Endothelial cell of umbilical vein (primary cell): Measurements from ENCODE around the gene COL1A1. TPM values are rescaled to one million over a fixed set of nuclear protein-coding genes. Genes with fewer than 3 reads are reported as not detected.

Experiments used
- BruUV-seq: library from RNA; stranded (reverse); fragments of 400-500 nt; replicated peaks from 2 replicates; lab custom pipeline; 2021; lab: Mats Ljungman, UMichigan
- CTCF ChIA-PET: fragments of 300-600, 350-600 bp; sonication (Branson Sonifier 250); formaldehyde crosslinking; loops from one replicate; lab custom pipeline; 2021; ENCODE audit warnings: antibody characterized with exemption, inconsistent platforms; lab: Charles Lee
- POLR2A ChIA-PET: fragments of 300-600, 350-600 bp; sonication (Branson Sonifier 250); formaldehyde crosslinking; loops from one replicate; lab custom pipeline; 2021; ENCODE audit warnings: antibody characterized with exemption, inconsistent platforms; lab: Charles Lee
- DNase-seq: peaks from one replicate; pipeline ENCODE4 v3.0.0-alpha.2; 2011; ENCODE audit warnings: low read depth, low spot score
- FAIRE-seq: peaks from 2 replicates; lab custom pipeline; 2011; peaks lifted over from hg19 to GRCh38; lab: Jason Lieb, UNC
- H2AFZ ChIP-seq: 2 replicates; pipeline ENCODE4 v1.6.0; 2012; ENCODE audit warnings: low read depth, low read length, control low read depth, inconsistent platforms
- H3K27ac ChIP-seq: 2 replicates; pipeline ENCODE4 v1.5.1; 2011; ENCODE audit warnings: low read depth, mild to moderate bottlenecking, control low read depth, low read length, moderate library complexity; ENCODE audit not compliant: insufficient read depth
- H3K27me3 ChIP-seq, 2 experiments: 2 replicates each; pipeline versions ENCODE4 v1.6.0 to v1.6.1; 2011; ENCODE audit warnings: low read length in 2 of 2, mixed read lengths in 1 of 2; ENCODE audit not compliant: control insufficient read depth in 2 of 2, insufficient read depth in 2 of 2
- H3K36me3 ChIP-seq, 2 experiments: 2 replicates in 1 of 2; 3 replicates in 1 of 2; pipeline ENCODE4 v1.5.1; 2011; ENCODE audit warnings: low read length in 2 of 2, mild to moderate bottlenecking in 1 of 2, moderate library complexity in 1 of 2; ENCODE audit not compliant: control insufficient read depth in 2 of 2, insufficient read depth in 2 of 2; ENCODE audit errors: extremely low read depth in 1 of 2
- H3K4me1 ChIP-seq: 3 replicates; pipeline ENCODE4 v1.5.1; 2011; ENCODE audit warnings: mild to moderate bottlenecking, low read length; ENCODE audit not compliant: control insufficient read depth, insufficient read depth; ENCODE audit errors: extremely low read depth
- H3K4me2 ChIP-seq: 2 replicates; pipeline ENCODE4 v1.6.1; 2011; ENCODE audit warnings: low read length, control low read depth, mixed read lengths; ENCODE audit not compliant: insufficient read depth
- H3K4me3 ChIP-seq, 3 experiments: fragments of 200-600 bp in 1 of 3; sonication (generic), shearing (Covaris generic) in 1 of 3; replicated peaks in 1 of 3; 2 replicates each; pipeline ENCODE4 v1.5.1; 2011 to 2016; ENCODE audit warnings: control low read depth in 3 of 3, low read length in 3 of 3, mild to moderate bottlenecking in 2 of 3, inconsistent platforms in 1 of 3, low read depth in 1 of 3, moderate library complexity in 1 of 3; ENCODE audit not compliant: insufficient read depth in 1 of 3
- H3K79me2 ChIP-seq: 2 replicates; pipeline ENCODE4 v1.6.0; 2012; ENCODE audit warnings: low read length, inconsistent platforms; ENCODE audit not compliant: control insufficient read depth, insufficient read depth
- H3K9ac ChIP-seq: replicated peaks from 2 replicates; pipeline ENCODE3; 2011; ENCODE audit warnings: low read length, control low read depth; ENCODE audit not compliant: insufficient read depth; ENCODE audit errors: extremely low read depth
- H3K9me1 ChIP-seq: replicated peaks from 3 replicates; pipeline ENCODE4 v1.6.0; 2011; ENCODE audit warnings: mild to moderate bottlenecking, low read length; ENCODE audit not compliant: control insufficient read depth, insufficient read depth; ENCODE audit errors: extremely low read depth
- H3K9me3 ChIP-seq: replicated peaks from 2 replicates; pipeline ENCODE4 v1.5.1; 2012; ENCODE audit warnings: low read length, inconsistent platforms; ENCODE audit not compliant: control insufficient read depth, insufficient read depth
- H4K20me1 ChIP-seq: replicated peaks from 2 replicates; pipeline ENCODE3; 2011; ENCODE audit warnings: mild to moderate bottlenecking, low read length; ENCODE audit not compliant: control insufficient read depth, insufficient read depth; ENCODE audit errors: extremely low read depth
- CTCF ChIP-seq, 2 donors: IDR thresholded peaks; 1 replicate in 1 of 2; 2 replicates in 1 of 2; pipeline ENCODE4 v1.5.1; 2011; ENCODE audit warnings: low read length in 2 of 2, mild to moderate bottlenecking in 2 of 2, moderate library complexity in 2 of 2, control low read depth in 1 of 2, inconsistent platforms in 1 of 2, low read depth in 1 of 2; ENCODE audit not compliant: insufficient read depth in 1 of 2; ENCODE audit errors: extremely low read depth in 1 of 2
- EZH2 ChIP-seq: IDR thresholded peaks from 2 replicates; pipeline ENCODE4 v1.6.1; 2012; ENCODE audit warnings: borderline replicate concordance, low read depth, mild to moderate bottlenecking, moderate library complexity, low read length, inconsistent platforms; ENCODE audit not compliant: severe bottlenecking
- GATA2 ChIP-seq: IDR thresholded peaks from 2 replicates; pipeline ENCODE4 v1.7.0; 2011; ENCODE audit warnings: low read depth, mild to moderate bottlenecking, moderate library complexity, mixed read lengths, low read length; ENCODE audit not compliant: insufficient read length, insufficient read depth
- POLR2A ChIP-seq: IDR thresholded peaks from 2 replicates; pipeline ENCODE4 v1.6.1; 2012; ENCODE audit warnings: low read depth, mild to moderate bottlenecking, control low read depth, low read length
- POLR2AphosphoS5 ChIP-seq: IDR thresholded peaks from 2 replicates; pipeline ENCODE4 v1.6.1; 2012; ENCODE audit warnings: low read depth, mild to moderate bottlenecking, control low read depth, low read length, moderate library complexity; ENCODE audit not compliant: insufficient read depth
- dilution Hi-C: fragments of 300-500 bp; cut with MboI; formaldehyde crosslinking; loops from one replicate; pipeline ENCODE4 v1.15.0; 2019; ENCODE audit warnings: low sequenced_read_pairs; ENCODE audit not compliant: extremely low pct_ligation_motif_present
- intact Hi-C: fragments of 100-400 bp; cut with micrococcal nuclease; formaldehyde crosslinking; loops from one replicate; pipeline ENCODE4 v1.10.0; 2022
- polyA plus RNA-seq, 4 experiments: library from polyadenylated mRNA; depleted of rRNA in 3 of 4; stranded (reverse) in 3 of 4; unstranded in 1 of 4; fragments of >200 nt; gene quantifications; 2 replicates each; pipeline versions ENCODE4 v1.2.1 to v1.2.3, GENCODE V29; 2011 to 2012; ENCODE audit warnings: missing spikeins in 1 of 4
- total RNA-seq: library from RNA; stranded (reverse); gene quantifications from 2 replicates; pipeline ENCODE4 v1.2.3, GENCODE V29; 2021

COL1A1 gene
- total and polyA plus RNA-seq, 2 donors (not counting 3 experiments of a cell fraction or from before 2014, with no cell fraction given): 0.07 TPM

GRCh38 chr17:50192618-50193291 is 8.7 kb downstream of the COL1A1 start:
- intact Hi-C loops: loop anchor here (2.0 kb wide), 1 partner anchor 14 kb away; no protein-coding TSS in a partner anchor
- no peaks in the 10 kb centered on the region for H3K9me3 ChIP-seq
- no TSS peak for BruUV-seq
- DNase-seq: no peak
- H3K79me2 ChIP-seq: no peaks in the 10 kb centered on the region
- H3K4me2 ChIP-seq: no peak overlapping the region
- no peak overlapping the region for H2AFZ ChIP-seq
- dilution Hi-C loops: no loop called here
- no peaks in the 10 kb centered on the region for H3K36me3 ChIP-seq
- no peak overlapping the region for H3K27ac ChIP-seq
- H3K9me1 ChIP-seq: no peaks in the 10 kb centered on the region
- CTCF ChIA-PET: interaction anchor here (0.6 to 1.4 kb wide), 3 partner anchors 19 to 106 kb away, joined by 3 to 8 read pairs (median 3); no protein-coding TSS in a partner anchor
- H3K4me3 ChIP-seq: no peak overlapping the region
- no peak for FAIRE-seq
- no peaks in the 10 kb centered on the region for H4K20me1 ChIP-seq
- TF ChIP-seq POLR2A: no peak
- no peak for TF ChIP-seq CTCF (IDR thresholded peaks at IDR 0.05; ENCODE audit: extremely low read depth in 1 of 2, insufficient read depth in 1 of 2, low read depth in 1 of 2, low read length in 2 of 2)
- TF ChIP-seq POLR2AphosphoS5: no peak
- no peak for TF ChIP-seq GATA2
- no peak for TF ChIP-seq EZH2
- POLR2A ChIA-PET: no interaction called here
- peaks cover 0 to 2% of the 10 kb centered on the region in 2 experiments for H3K27me3 ChIP-seq
- H3K9ac ChIP-seq: no peak overlapping the region
- no peaks in the 10 kb centered on the region for H3K4me1 ChIP-seq
